Measurements from ENCODE around the gene MMP24.

The MMP24 gene

GRCh38 chr20:35290186-35290886 is 63.8 kb downstream of the MMP24 start:
- H3K4me1 Mint-ChIP-seq = peaks cover 9% of the 10 kb centered on the region
- H3K27me3 Mint-ChIP-seq = no peaks in the 10 kb centered on the region
- no peak overlapping the region for H3K4me3 Mint-ChIP-seq
- no peak overlapping the region for H3K27ac Mint-ChIP-seq
- no peaks in the 10 kb centered on the region for H3K9me3 Mint-ChIP-seq
- H3K36me3 Mint-ChIP-seq = no peaks in the 10 kb centered on the region

GRCh38 chr20:35290887-35291417 is 64.5 kb downstream of the MMP24 start:
- Mint-ChIP-seq H3K27ac (no peak overlapping the region), H3K36me3 (no peaks in the 10 kb centered on the region), H3K4me3 (no peak overlapping the region), H3K9me3 (no peaks in the 10 kb centered on the region), H3K27me3 (no peaks in the 10 kb centered on the region), H3K4me1 (peaks cover 3% of the 10 kb centered on the region)

GRCh38 chr20:35291654-35292503 is 65.4 kb downstream of the MMP24 start, which contains the start of gene FAM83C:
Gene FAM83C, minus strand, starts transcription at chr20:35292425. Its CDS starts 121 bp downstream, at chr20:35292304.
- Mint-ChIP-seq H3K4me1 (no peaks in the 10 kb centered on the region), H3K27me3 (no peaks in the 10 kb centered on the region)

GRCh38 chr20:35292504-35293285 is 66.2 kb downstream of the MMP24 start:
- Mint-ChIP-seq H3K9me3 (no peaks in the 10 kb centered on the region), H3K27ac (no peak overlapping the region), H3K27me3 (no peaks in the 10 kb centered on the region), H3K4me3 (no peak overlapping the region), H3K4me1 (no peaks in the 10 kb centered on the region), H3K36me3 (no peaks in the 10 kb centered on the region)

More at GRCh38 chr20:35291654-35292503, 65.4 kb downstream of the MMP24 start, which contains the start of gene FAM83C:
- no peak within 1 kb of the TSS for H3K27ac Mint-ChIP-seq
- H3K9me3 Mint-ChIP-seq = no peaks in the 10 kb centered on the region
- H3K36me3 Mint-ChIP-seq = no peaks in the 10 kb centered on the region
- no peak within 1 kb of the TSS for H3K4me3 Mint-ChIP-seq

- H3K4me1 Mint-ChIP-seq = no peaks in the 10 kb centered on the region
- H3K9me3 Mint-ChIP-seq = no peaks in the 10 kb centered on the region
- H3K27me3 Mint-ChIP-seq = no peaks in the 10 kb centered on the region
- no peak overlapping the region for H3K4me3 Mint-ChIP-seq
- H3K36me3 Mint-ChIP-seq = no peaks in the 10 kb centered on the region
- no peak overlapping the region for H3K27ac Mint-ChIP-seq
Measured at GRCh38 chr20:35293303-35294292, 67.1 kb downstream of the MMP24 start.

- H3K36me3 Mint-ChIP-seq = no peaks in the 10 kb centered on the region
- no peak overlapping the region for H3K4me3 Mint-ChIP-seq
- H3K9me3 Mint-ChIP-seq = no peaks in the 10 kb centered on the region
- H3K27me3 Mint-ChIP-seq = no peaks in the 10 kb centered on the region
- H3K27ac Mint-ChIP-seq = no peak overlapping the region
- no peaks in the 10 kb centered on the region for H3K4me1 Mint-ChIP-seq
Measured at GRCh38 chr20:35294293-35294685, 67.8 kb downstream of the MMP24 start.

GRCh38 chr20:35295058-35295457 is 68.6 kb downstream of the MMP24 start:
- H3K4me3 Mint-ChIP-seq = no peak overlapping the region
- H3K4me1 Mint-ChIP-seq = no peaks in the 10 kb centered on the region
- H3K36me3 Mint-ChIP-seq = no peaks in the 10 kb centered on the region
- no peak overlapping the region for H3K27ac Mint-ChIP-seq
- no peaks in the 10 kb centered on the region for H3K27me3 Mint-ChIP-seq
- no peaks in the 10 kb centered on the region for H3K9me3 Mint-ChIP-seq

GRCh38 chr20:35295674-35296073 is 69.2 kb downstream of the MMP24 start:
- Mint-ChIP-seq H3K9me3 (no peaks in the 10 kb centered on the region), H3K27ac (no peak overlapping the region), H3K36me3 (no peaks in the 10 kb centered on the region), H3K27me3 (no peaks in the 10 kb centered on the region), H3K4me3 (no peak overlapping the region), H3K4me1 (no peaks in the 10 kb centered on the region)

GRCh38 chr20:35296101-35296554 is 69.6 kb downstream of the MMP24 start:
- no peaks in the 10 kb centered on the region for H3K9me3 Mint-ChIP-seq
- no peak overlapping the region for H3K27ac Mint-ChIP-seq
- H3K36me3 Mint-ChIP-seq = no peaks in the 10 kb centered on the region
- H3K27me3 Mint-ChIP-seq = no peaks in the 10 kb centered on the region
- no peak overlapping the region for H3K4me3 Mint-ChIP-seq
- no peaks in the 10 kb centered on the region for H3K4me1 Mint-ChIP-seq

- Mint-ChIP-seq H3K27ac (no peak overlapping the region), H3K4me1 (no peaks in the 10 kb centered on the region), H3K4me3 (no peak overlapping the region), H3K27me3 (no peaks in the 10 kb centered on the region), H3K9me3 (no peaks in the 10 kb centered on the region), H3K36me3 (no peaks in the 10 kb centered on the region)
Measured at GRCh38 chr20:35297155-35297554, 70.7 kb downstream of the MMP24 start.

GRCh38 chr20:35297740-35298139 is 71.2 kb downstream of the MMP24 start:
- Mint-ChIP-seq H3K36me3 (no peaks in the 10 kb centered on the region), H3K4me1 (no peaks in the 10 kb centered on the region), H3K4me3 (no peak overlapping the region), H3K27ac (no peak overlapping the region), H3K27me3 (no peaks in the 10 kb centered on the region), H3K9me3 (no peaks in the 10 kb centered on the region)

GRCh38 chr20:35298264-35298663 is 71.8 kb downstream of the MMP24 start:
- H3K27ac Mint-ChIP-seq = no peak overlapping the region
- H3K27me3 Mint-ChIP-seq = no peaks in the 10 kb centered on the region
- no peaks in the 10 kb centered on the region for H3K4me1 Mint-ChIP-seq
- no peaks in the 10 kb centered on the region for H3K9me3 Mint-ChIP-seq
- H3K36me3 Mint-ChIP-seq = no peaks in the 10 kb centered on the region
- H3K4me3 Mint-ChIP-seq = no peak overlapping the region

- Mint-ChIP-seq H3K9me3 (no peaks in the 10 kb centered on the region), H3K4me1 (peaks cover 13% of the 10 kb centered on the region), H3K27ac (no peak overlapping the region), H3K4me3 (no peak overlapping the region), H3K27me3 (no peaks in the 10 kb centered on the region), H3K36me3 (no peaks in the 10 kb centered on the region)
Measured at GRCh38 chr20:35299780-35300179, 73.3 kb downstream of the MMP24 start.

- H3K4me1 Mint-ChIP-seq = peaks cover 18% of the 10 kb centered on the region
- no peaks in the 10 kb centered on the region for H3K27me3 Mint-ChIP-seq
- no peaks in the 10 kb centered on the region for H3K9me3 Mint-ChIP-seq
- H3K27ac Mint-ChIP-seq = no peak overlapping the region
- no peaks in the 10 kb centered on the region for H3K36me3 Mint-ChIP-seq
- no peak overlapping the region for H3K4me3 Mint-ChIP-seq
Measured at GRCh38 chr20:35300469-35301262, 74.2 kb downstream of the MMP24 start.

All from activated naive CD4-positive, alpha-beta T cell treated with anti-CD3 and anti-CD28 coated beads, Interleukin-2, amount 50 U/mL, for 24 hours (primary cell).